NCI-H460 (cell line): ENCODE measurements around the gene PRSS8. TPM values are rescaled to one million over a fixed set of nuclear protein-coding genes. Genes with fewer than 3 reads are reported as not detected.
A peak's percentile ranks its signal among the peaks of the same experiment; 100 is the strongest.
"Not testable (repeated sequence)": the region's sequence is repeated elsewhere in the genome, so short reads cannot be mapped to it uniquely, and the experiment has no call there.

Source experiments
- DNase-seq: peaks from one replicate; pipeline ENCODE4 v3.0.0-alpha.2; 2016; ENCODE audit warnings: low read depth; ENCODE audit errors: extremely low read depth
- total RNA-seq: library from RNA; depleted of rRNA; stranded (reverse); fragments of >200 nt; shearing (Covaris generic); gene quantifications from 2 replicates; pipeline ENCODE4 v1.2.3, GENCODE V29; 2014

Gene PRSS8
- total RNA-seq, 1 experiment from 2014 or later: not detected

DNA sequence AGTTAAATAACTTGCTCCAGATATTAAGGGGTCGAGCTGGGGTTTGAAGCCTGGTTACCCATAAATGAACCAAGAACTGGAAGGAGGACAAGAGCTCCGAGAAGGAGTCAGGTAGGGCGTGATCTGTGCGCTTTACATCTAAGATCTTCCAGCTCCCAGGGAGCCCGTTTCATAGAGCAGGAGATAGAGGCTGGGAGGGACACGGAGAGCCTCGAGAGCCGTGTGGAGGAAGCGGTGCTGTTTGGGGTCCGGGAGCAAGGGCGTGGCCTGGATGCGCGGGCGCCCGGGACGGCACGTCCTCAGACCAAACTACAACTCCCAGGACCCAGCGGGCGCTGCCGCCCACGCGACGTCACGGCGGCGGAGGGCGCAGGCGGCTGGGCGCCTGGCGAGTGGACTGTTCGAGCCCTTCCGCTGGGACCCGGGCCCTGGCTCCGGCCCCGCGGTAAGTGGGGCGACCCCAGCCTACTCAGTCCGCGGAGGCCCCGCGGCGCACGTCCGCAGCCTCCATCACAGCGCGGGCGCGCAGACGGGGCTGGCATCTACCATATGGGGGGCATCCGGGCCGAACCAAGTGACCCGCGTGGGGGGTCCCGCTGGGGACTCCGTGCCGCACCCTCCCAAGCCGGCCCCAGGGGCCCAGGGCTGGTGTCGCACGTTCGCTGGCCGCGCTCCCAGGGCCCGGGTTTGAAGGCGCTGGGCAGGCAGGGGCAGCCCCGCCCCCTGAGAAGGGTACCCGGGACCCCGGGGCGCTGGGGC lies 27.3 kb downstream of the PRSS8 start, which contains the start of gene BCKDK:
BCKDK (plus strand) TSS at position 352 of the 759 bp plus-strand sequence. CDS start 838 bp downstream, outside the sequence.
- DNase-seq: peak; percentile 65

GRCh38 chr16:31107465-31107867 lies 28.1 kb downstream of the PRSS8 start:
- no peak for DNase-seq

DNA sequence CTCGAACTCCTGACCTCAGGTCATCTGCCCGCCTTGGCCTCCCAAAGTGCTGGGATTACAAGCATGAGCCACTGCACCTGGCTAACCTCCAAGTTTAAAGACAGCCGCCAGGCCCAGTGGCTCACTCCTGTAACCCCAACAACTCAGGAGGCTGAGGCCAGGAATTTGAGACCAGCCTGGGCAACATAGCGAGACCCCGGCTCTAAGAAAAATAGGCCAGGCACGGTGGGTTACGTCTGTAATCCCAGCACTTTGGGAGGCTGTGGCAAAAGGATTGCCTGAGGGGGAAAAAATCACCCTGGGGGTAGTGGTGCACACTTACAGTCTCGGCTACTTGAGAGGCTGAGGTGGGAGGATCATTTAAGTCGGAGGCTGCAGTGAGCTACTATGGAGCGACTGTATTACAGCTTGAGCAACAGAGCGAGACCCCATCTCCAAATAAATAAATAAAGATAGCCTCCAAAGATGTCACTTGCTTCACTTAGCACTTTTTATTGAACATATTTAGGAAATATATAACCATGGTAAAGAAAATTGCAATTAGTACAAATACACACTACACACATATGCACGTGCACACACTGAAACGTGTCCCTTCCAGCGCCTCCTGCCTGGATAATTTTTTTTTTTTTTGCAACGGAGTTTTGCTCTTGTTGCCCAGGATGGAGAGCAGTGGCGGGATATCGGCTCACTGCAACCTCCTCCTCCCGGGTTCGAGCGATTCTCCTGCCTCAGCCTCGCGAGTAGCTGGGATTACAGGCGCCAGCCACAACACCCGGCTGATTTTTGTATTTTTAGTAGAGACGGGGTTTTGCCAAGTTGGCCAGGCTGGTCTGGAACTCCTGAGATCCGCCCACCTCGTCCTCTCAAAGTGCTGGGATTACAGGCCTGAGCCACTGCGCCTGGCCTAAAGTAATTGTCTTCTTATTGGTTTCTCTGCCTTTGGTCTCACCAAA lies 28.7 kb downstream of the PRSS8 start:
- DNase-seq: no peak

- DNase-seq: peak; percentile 67
Observed at GRCh38 chr16:31105677-31106213, 29.8 kb downstream of the PRSS8 start.

GRCh38 chr16:31100876-31101641 lies 34.5 kb downstream of the PRSS8 start:
- DNase-seq: not testable (repeated sequence)

- no peak for DNase-seq
Observed at GRCh38 chr16:31099860-31100638, 35.5 kb downstream of the PRSS8 start.

GRCh38 chr16:31094424-31095120 lies 41.0 kb downstream of the PRSS8 start, which contains the start of gene VKORC1:
VKORC1 (minus strand) TSS chr16:31094797; CDS start chr16:31094729, 68 bp downstream.
- peak; percentile 98 for DNase-seq

DNA sequence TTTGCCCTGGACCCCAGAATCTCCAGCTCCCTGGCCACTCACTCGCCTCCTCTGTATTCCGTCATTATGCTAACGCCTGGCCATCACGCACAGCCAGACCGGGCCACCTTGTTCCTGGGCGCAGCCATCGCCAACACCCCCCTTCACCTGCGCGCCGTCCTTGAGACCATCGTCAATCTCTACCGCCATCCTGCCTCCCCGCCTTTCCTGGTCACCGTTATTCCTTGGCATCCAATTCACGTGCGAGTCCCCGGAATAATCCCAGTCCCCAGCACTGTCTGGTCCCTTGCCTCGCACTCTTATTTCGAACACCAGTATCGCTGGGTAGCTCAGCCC lies 41.5 kb downstream of the PRSS8 start:
- no peak for DNase-seq

DNA sequence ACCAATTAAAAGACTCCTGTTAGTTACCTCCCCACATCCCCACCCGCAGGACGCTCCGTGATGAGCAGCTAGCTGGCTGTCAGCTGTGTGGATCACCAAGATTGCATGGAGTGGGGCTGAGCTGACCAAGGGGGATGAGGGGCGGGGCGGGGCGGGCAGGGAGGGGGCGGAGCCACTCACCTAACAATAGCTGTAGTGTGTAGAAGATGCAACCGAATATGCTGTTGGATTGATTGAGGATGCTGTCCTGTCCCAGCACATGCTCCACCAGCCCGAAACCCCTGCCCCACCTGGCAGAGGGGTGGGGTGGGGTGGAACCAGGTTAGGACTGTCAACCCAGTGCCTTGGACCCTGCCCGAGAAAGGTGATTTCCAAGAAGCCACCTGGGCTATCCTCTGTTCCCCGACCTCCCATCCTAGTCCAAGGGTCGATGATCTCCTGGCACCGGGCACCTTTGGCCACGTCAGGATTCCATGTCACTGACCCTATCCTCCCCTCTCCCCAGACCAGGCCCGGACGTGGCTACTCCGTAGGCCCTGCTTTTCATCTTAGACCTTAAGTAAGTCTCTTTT lies 42.3 kb downstream of the PRSS8 start:
- DNase-seq: no peak

GRCh38 chr16:31092330-31092729 lies 43.2 kb downstream of the PRSS8 start:
- no peak for DNase-seq

GRCh38 chr16:31090540-31090939 lies 45.0 kb downstream of the PRSS8 start:
- DNase-seq: no peak

GRCh38 chr16:31089199-31089598 lies 46.3 kb downstream of the PRSS8 start:
- no peak for DNase-seq

DNA sequence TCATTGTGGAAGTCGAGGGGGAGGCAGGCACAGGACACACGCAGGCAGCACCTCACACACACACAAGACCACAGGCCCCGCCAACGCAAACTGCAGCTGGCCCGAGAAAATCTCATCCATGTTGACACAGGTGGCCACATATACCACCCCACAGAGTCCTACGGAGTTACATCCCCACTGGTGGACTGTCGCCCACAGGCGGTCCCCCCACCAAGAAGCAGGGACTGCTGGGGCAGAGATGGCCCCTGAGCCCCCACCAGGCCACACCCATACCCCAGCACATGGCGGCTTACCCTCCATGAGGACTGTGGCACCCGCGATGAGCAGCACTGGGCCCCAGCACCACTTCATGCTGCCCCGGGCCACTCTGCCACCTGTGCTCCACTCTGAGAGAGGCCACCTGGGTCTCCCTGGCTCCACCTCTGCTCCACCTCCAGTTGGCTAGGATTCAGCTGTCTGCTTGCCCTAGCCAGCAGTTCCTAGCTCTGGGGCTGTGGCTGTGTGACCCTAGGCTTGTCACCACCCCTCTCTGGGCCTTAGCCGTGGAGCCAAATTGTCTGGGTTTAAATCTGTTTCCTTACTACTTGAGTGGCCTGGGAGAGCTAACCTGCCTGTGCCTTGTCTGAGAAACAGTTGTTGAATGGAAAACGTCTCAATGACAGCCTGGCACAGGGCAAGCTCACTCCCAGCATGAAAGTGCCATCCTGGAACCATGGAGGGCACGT lies 46.9 kb downstream of the PRSS8 start, which contains the start of gene PRSS53:
PRSS53 (minus strand) TSS at position 485 of the 725 bp plus-strand sequence; CDS start at position 351, 134 bp downstream.
- DNase-seq: no peak

DNA sequence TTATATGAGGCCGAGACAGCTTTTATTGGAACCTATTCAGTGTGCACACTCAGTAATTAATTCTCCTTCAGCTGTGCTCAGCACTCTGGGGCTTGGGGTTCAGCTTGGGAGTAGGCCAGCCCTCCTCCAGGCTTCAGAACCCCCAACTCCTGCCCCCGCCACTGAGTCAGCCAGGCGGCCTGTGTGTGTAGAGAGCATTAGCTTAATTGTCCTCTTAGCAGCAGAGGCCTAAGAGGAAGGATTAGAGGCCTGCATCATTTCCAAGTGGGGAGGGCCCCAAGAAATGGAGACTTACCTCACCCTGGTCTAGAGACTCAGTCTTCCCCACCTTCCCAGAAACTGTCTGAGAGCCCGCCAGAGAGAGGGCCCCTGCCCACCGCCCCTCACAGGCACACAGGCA lies 47.6 kb downstream of the PRSS8 start:
- DNase-seq: no peak

- no peak for DNase-seq
Observed at GRCh38 chr16:31087481-31087880, 48.0 kb downstream of the PRSS8 start.

DNA sequence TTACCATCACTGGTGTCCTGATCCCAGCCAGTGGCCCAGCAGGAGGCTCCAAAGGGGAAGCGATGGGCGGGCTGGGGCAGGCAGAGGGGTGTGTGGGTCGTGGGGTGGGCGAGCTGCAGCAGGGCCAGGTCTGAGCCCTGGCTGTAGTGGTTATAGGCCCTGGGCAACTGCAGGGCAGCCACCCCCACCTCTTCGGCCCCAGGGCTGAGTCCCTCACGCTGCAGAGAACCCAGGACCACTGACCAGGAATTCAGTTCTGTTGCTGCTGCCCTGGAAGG lies 49.0 kb downstream of the PRSS8 start:
- DNase-seq: no peak

GRCh38 chr16:31085873-31086628 lies 49.5 kb downstream of the PRSS8 start:
- no peak for DNase-seq
